ENCODE data around the gene FUT2.

Gene FUT2

GRCh38 chr19:48661711-48662090 lies 34.1 kb upstream of the FUT2 start:
- no peak for TF ChIP-seq GATA1 (IDR thresholded peaks at IDR 0.05; ENCODE audit: low read depth, low read length)
- no peak for DNase-seq

DNA sequence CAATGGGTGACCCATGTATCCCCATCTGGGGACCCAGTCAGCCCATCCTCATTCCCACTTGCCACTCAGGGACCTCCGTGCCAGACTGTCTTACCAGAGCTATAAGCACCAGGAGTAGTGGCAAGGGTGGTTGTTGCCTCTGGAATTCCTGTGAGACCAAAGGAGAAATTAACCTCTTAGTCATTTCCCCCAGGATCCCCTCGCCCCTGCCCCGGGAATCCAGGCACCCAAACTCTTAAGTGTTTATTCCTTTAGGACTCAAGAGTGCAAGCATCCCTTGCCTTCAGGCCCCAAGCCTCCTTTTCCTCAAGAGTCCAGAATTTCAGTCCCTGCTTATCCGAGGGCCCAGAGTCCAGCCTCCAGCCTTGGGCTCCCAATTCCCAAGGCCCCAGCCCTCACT lies 32.1 kb upstream of the FUT2 start:
- no peak for DNase-seq
- TF ChIP-seq POLR2A (IDR thresholded peaks at IDR 0.05; ENCODE audit: low read length), result no peak
- no peak for TF ChIP-seq GATA1 (IDR thresholded peaks at IDR 0.05; ENCODE audit: low read depth, low read length)

DNA sequence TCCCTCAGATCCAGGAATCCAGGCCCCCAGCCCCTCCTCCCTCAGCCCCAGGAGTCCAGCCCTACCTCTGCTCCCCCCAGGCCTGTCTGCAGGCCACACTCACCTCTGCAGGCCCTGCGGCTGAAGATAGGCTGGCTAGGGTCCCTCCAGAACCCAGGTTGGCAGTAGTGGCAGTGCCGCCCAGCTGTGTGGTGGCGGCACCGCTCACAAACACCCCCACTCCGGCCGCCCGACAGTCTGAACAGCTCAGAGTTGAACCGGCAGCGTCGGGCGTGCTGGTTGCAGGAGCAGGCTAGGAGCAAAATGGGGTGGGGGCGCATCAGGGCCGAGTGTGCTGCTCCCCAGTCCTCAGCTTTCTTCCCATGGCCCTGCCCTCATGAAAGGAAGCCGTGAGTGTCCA lies 31.3 kb upstream of the FUT2 start:
- no peak for DNase-seq
- TF ChIP-seq POLR2A (IDR thresholded peaks at IDR 0.05; ENCODE audit: low read length) (no peak), GATA1 (IDR thresholded peaks at IDR 0.05; ENCODE audit: low read depth, low read length) (no peak)

GRCh38 chr19:48665786-48666185 lies 30.0 kb upstream of the FUT2 start:
- TF ChIP-seq POLR2A (IDR thresholded peaks at IDR 0.05; ENCODE audit: low read length), result no peak
- no peak for TF ChIP-seq GATA1 (IDR thresholded peaks at IDR 0.05; ENCODE audit: low read depth, low read length)
- no peak for DNase-seq

DNA sequence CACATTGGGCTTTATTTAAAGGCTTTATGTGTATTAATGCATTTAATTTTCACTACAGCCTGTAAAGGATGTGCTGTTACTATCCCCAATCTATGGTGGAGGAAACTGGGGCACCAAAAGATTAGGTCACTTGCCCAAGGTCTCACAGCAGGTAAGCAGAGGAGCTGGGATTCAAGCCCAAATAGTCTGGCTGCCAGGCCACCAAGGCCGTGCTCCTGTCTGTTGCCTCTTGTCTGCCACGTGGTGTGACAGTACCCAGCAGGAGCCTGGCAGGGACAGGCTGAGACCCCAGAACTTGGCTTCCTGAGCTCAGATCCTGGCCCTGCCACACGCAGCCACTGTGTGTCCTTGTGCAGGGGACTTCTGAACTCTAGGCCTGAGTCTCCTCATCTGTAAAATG lies 27.4 kb upstream of the FUT2 start:
- DNase-seq, result no peak
- TF ChIP-seq GATA1 (IDR thresholded peaks at IDR 0.05; ENCODE audit: low read depth, low read length), result no peak
- TF ChIP-seq POLR2A (IDR thresholded peaks at IDR 0.05; ENCODE audit: low read length), result no peak

DNA sequence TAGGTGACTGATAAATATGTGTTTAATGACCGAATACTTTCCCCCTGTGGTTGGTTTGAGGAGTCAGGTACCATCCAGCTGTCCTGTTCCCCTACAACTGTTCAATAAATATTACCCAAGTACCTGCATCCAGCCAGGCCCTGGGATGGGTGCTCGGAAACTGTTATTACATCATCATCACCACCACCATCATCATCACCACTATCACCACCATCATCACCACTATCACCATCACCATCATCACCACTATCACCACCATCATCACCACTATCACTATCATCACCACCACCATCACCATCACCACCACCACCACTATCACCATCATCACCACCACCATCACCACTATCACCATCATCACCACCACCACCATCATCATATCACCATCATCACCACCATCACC lies 27.0 kb upstream of the FUT2 start:
- no peak for DNase-seq
- TF ChIP-seq POLR2A (IDR thresholded peaks at IDR 0.05; ENCODE audit: low read length) (no peak), GATA1 (IDR thresholded peaks at IDR 0.05; ENCODE audit: low read depth, low read length) (no peak)

DNA sequence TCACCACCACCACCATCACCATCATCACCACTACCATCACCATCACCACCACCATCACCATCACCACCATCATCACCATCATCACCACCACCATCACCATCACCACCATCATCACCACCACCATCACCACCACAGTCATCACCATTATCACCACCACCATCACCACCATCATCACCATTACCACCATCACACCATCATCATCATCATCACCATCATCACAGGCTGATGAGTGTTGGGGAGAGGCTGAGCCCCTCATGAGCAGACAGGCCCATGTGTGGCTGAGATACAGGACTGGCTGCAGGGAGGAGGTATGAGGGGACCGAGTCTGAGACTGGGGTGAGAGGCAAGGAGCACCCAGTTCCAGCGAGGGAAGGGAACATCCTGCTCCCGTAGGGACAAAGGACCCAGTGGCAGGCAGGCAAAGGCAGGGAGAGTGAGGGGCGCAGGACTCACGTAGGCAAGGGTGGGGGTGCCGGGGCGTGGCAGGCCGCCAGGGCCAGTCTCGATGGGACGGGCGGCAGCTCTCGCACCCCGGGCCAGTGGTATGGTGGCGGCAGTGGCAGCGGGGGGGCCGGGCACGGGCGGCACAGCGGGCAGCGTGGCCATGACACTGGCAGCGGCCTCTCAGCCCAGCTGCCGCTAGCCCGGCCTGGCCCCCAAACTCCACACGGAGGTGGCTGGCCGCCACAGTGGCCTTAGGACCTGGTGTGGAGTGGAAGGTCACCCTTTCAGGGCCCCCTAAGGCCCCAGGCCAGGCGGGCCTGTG lies 25.7 kb upstream of the FUT2 start:
- DNase-seq, result no peak
- no peak for TF ChIP-seq POLR2A (IDR thresholded peaks at IDR 0.05; ENCODE audit: low read length)
- TF ChIP-seq GATA1 (IDR thresholded peaks at IDR 0.05; ENCODE audit: low read depth, low read length), result no peak

- no peak for TF ChIP-seq POLR2A (IDR thresholded peaks at IDR 0.05; ENCODE audit: low read length)
- no peak for TF ChIP-seq GATA1 (IDR thresholded peaks at IDR 0.05; ENCODE audit: low read depth, low read length)
- no peak for DNase-seq
Observed at GRCh38 chr19:48670699-48671445, 24.9 kb upstream of the FUT2 start.

- no peak for TF ChIP-seq GATA1 (IDR thresholded peaks at IDR 0.05; ENCODE audit: low read depth, low read length)
- no peak for TF ChIP-seq POLR2A (IDR thresholded peaks at IDR 0.05; ENCODE audit: low read length)
- DNase-seq, result no peak
Observed at GRCh38 chr19:48671446-48671995, 24.2 kb upstream of the FUT2 start.

DNA sequence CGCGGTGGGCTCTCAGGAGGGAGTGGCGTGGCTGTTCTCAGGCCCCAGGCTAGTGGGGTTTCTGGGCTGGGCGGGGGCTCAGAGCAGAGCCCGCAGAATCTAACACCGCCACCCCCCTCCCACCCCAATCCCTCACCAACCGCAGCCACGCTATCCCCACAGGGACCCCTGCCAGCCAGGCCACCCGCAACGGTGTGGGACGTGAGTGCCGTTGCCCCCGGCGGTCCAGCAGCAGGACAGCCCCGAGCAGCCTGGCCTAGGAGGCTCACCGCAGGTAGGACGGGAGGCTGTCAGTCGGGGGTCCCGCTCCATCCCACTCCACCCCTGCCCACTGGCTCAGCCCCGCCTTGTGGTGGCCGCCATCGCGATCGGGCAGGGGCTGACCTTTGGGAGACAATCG lies 22.8 kb upstream of the FUT2 start, which contains the start of gene NTN5:
Gene NTN5 (minus strand): TSS at position 24 of the 400 bp plus-strand sequence. CDS start 2,031 bp downstream, outside the sequence.
- no peak for DNase-seq
- TF ChIP-seq POLR2A (IDR thresholded peaks at IDR 0.05; ENCODE audit: low read length), result no peak

DNA sequence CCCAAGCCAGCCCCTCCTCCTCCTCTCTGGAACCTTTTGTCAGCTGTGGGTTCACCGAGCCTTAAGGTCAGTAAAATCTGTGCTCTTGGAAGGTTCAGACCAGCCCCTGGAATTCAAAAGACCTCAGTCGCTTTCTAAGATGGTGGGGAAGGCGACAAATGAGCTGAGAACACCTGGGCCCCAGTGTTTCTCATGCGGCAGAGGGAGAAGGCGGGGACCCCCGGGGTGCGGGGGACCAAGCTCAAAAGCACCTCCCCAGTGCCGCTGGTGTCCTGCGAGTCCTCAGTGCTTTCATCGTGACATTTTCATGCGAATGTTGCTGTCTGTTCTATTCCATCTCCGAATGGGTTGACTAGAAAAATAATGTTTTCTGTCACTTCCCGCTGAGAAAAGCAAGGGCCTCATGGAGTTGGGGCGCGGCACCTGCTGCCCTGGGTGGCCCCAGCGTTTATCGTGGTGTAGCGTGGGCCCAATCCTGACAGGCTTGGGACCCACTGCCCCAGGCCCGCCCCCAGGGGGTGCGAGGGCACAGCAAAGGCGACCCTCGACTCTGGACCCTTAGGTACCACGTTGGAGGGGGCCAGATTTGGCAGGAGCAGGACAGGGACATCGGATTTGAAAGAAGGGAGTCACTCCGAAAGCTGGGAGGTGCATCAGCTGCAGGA lies 22.2 kb upstream of the FUT2 start:
- DNase-seq, result no peak
- TF ChIP-seq GATA1 (IDR thresholded peaks at IDR 0.05; ENCODE audit: low read depth, low read length) (no peak), POLR2A (IDR thresholded peaks at IDR 0.05; ENCODE audit: low read length) (no peak)

GRCh38 chr19:48674216-48674809 lies 21.5 kb upstream of the FUT2 start:
- DNase-seq, result no peak
- TF ChIP-seq GATA1 (IDR thresholded peaks at IDR 0.05; ENCODE audit: low read depth, low read length) (no peak), POLR2A (IDR thresholded peaks at IDR 0.05; ENCODE audit: low read length) (no peak)

- TF ChIP-seq GATA1 (IDR thresholded peaks at IDR 0.05; ENCODE audit: low read depth, low read length), result no peak
- DNase-seq, result peak; percentile 82 to 90
Observed at GRCh38 chr19:48674921-48675824, 20.6 kb upstream of the FUT2 start.

All from erythroblast (primary cell).